IMR-90 (cell line): Measurements from ENCODE around the gene C5AR1. TPM values are rescaled to one million over a fixed set of nuclear protein-coding genes. Genes with fewer than 3 reads are reported as not detected.

Source experiments
- ATAC-seq: fragments of 200-7000 bp; cut with Tn5 transposase; 2 replicates; pipeline ENCODE4 v1.9.1; 2020; ENCODE audit warnings: low read depth, mild to moderate bottlenecking, moderate library complexity
- BruUV-seq: library from RNA; stranded (reverse); fragments of 400-500 nt; replicated peaks from 2 replicates; lab custom pipeline; 2021; lab: Mats Ljungman, UMichigan
- CTCF ChIA-PET: fragments of 300-600 bp; formaldehyde crosslinking; extraction: SDS; loops from one replicate; lab custom pipeline; 2021; ENCODE audit warnings: antibody characterized with exemption; lab: Yijun Ruan, JAX
- POLR2A ChIA-PET: fragments of 300-600 bp; sonication (Branson Sonifier 250); formaldehyde crosslinking; loops from one replicate; lab custom pipeline; 2022; ENCODE audit warnings: antibody characterized with exemption; ENCODE audit not compliant: unreplicated experiment; lab: Charles Lee
- DNase-seq: peaks from one replicate; pipeline ENCODE4 v3.0.0; 2013
- H2AFZ ChIP-seq: replicated peaks from 2 replicates; pipeline ENCODE3; 2013; ENCODE audit warnings: low read length, mild to moderate bottlenecking; ENCODE audit not compliant: poor library complexity
- H2AK5ac ChIP-seq: 2 replicates; pipeline ENCODE4 v1.6.1; 2013; ENCODE audit warnings: low read depth, low read length, inconsistent platforms
- H2AK9ac ChIP-seq: replicated peaks from 2 replicates; pipeline ENCODE3; 2013; ENCODE audit warnings: mild to moderate bottlenecking, low read depth, low read length, moderate library complexity; ENCODE audit not compliant: poor library complexity
- H2BK120ac ChIP-seq: 2 replicates; pipeline ENCODE4 v1.6.1; 2013; ENCODE audit warnings: low read depth, low read length, inconsistent platforms
- H2BK15ac ChIP-seq: 3 replicates; pipeline ENCODE4 v1.6.1; 2013; ENCODE audit warnings: low read depth, low read length, inconsistent platforms
- H2BK20ac ChIP-seq: 2 replicates; pipeline ENCODE4 v1.6.1; 2013; ENCODE audit warnings: low read depth, mild to moderate bottlenecking, inconsistent platforms, low read length, moderate library complexity
- H2BK5ac ChIP-seq: 2 replicates; pipeline ENCODE4 v1.6.1; 2013; ENCODE audit warnings: mild to moderate bottlenecking, low read depth, low read length, inconsistent platforms; ENCODE audit not compliant: poor library complexity, severe bottlenecking
- H3K14ac ChIP-seq: replicated peaks from 2 replicates; pipeline ENCODE4 v1.6.1; 2013; ENCODE audit warnings: low read depth, low read length, inconsistent platforms
- H3K18ac ChIP-seq: 2 replicates; pipeline ENCODE4 v1.6.1; 2013; ENCODE audit warnings: low read depth, low read length, control low read depth
- H3K23ac ChIP-seq: 2 replicates; pipeline ENCODE4 v1.6.1; 2013; ENCODE audit warnings: low read depth, low read length, inconsistent platforms
- H3K27ac ChIP-seq: 2 replicates; pipeline ENCODE4 v1.5.1; 2013; ENCODE audit warnings: mild to moderate bottlenecking, control low read depth, low read length; ENCODE audit not compliant: insufficient read depth
- H3K27me3 ChIP-seq: 2 replicates; pipeline ENCODE4 v1.6.1; 2013; ENCODE audit warnings: low read length; ENCODE audit not compliant: control insufficient read depth, insufficient read depth
- H3K36me3 ChIP-seq: 2 replicates; pipeline ENCODE4 v1.6.1; 2013; ENCODE audit warnings: low read length, mixed read lengths; ENCODE audit not compliant: control insufficient read depth, insufficient read depth
- H3K4ac ChIP-seq: 2 replicates; pipeline ENCODE4 v1.6.1; 2013; ENCODE audit warnings: low read depth, low read length, inconsistent platforms
- H3K4me1 ChIP-seq: 2 replicates; pipeline ENCODE4 v1.6.1; 2013; ENCODE audit warnings: low read length, mixed read lengths; ENCODE audit not compliant: control insufficient read depth, insufficient read depth
- H3K4me2 ChIP-seq: 2 replicates; pipeline ENCODE4 v1.6.1; 2013; ENCODE audit warnings: low read depth, mild to moderate bottlenecking, control low read depth, low read length, moderate library complexity
- H3K4me3 ChIP-seq: 2 replicates; pipeline ENCODE4 v1.5.1; 2013; ENCODE audit warnings: low read depth, mild to moderate bottlenecking, control low read depth, low read length, moderate library complexity; ENCODE audit not compliant: insufficient read depth
- H3K56ac ChIP-seq: 2 replicates; pipeline ENCODE4 v1.6.1; 2013; ENCODE audit warnings: low read length, inconsistent platforms; ENCODE audit not compliant: insufficient read depth; ENCODE audit errors: extremely low read depth
- H3K79me1 ChIP-seq, 2 experiments: 2 replicates each; pipeline ENCODE4 v1.6.1; 2013; ENCODE audit warnings: low read length in 2 of 2, inconsistent platforms in 1 of 2, low read depth in 1 of 2
- H3K9ac ChIP-seq: 2 replicates; pipeline ENCODE4 v1.6.1; 2013; ENCODE audit warnings: low read depth, low read length, control low read depth
- H3K9me1 ChIP-seq: 2 replicates; pipeline ENCODE4 v1.6.1; 2013; ENCODE audit warnings: low read length, inconsistent platforms; ENCODE audit not compliant: insufficient read depth
- H3K9me3 ChIP-seq: 2 replicates; pipeline ENCODE4 v1.6.1; 2013; ENCODE audit warnings: low read length; ENCODE audit not compliant: control insufficient read depth, insufficient read depth
- H4K20me1 ChIP-seq: 2 replicates; pipeline ENCODE4 v1.6.1; 2013; ENCODE audit warnings: low read length, inconsistent platforms; ENCODE audit not compliant: insufficient read depth
- H4K5ac ChIP-seq: 2 replicates; pipeline ENCODE4 v1.6.1; 2013; ENCODE audit warnings: mild to moderate bottlenecking, low read depth, low read length, control low read depth
- H4K8ac ChIP-seq, 2 experiments: 2 replicates each; pipeline ENCODE4 v1.6.1; 2013; ENCODE audit warnings: low read depth in 2 of 2, low read length in 2 of 2, control low read depth in 1 of 2, inconsistent platforms in 1 of 2
- H4K91ac ChIP-seq: 2 replicates; pipeline ENCODE4 v1.6.1; 2013; ENCODE audit warnings: low read depth, low read length, inconsistent platforms; ENCODE audit not compliant: insufficient read depth
- CEBPB ChIP-seq: IDR thresholded peaks from 2 replicates; pipeline ENCODE4 v1.6.1; 2012; ENCODE audit warnings: low read depth, low read length, improper control_type of control experiment
- FOS ChIP-seq: fragments of 150-350 bp; IDR thresholded peaks from 2 replicates; pipeline ENCODE4 v1.6.1; 2016; ENCODE audit warnings: low read depth, low read length
- MAFK ChIP-seq: IDR thresholded peaks from 2 replicates; pipeline ENCODE4 v1.6.1; 2012; ENCODE audit warnings: low read depth, low read length, improper control_type of control experiment
- MAZ ChIP-seq: IDR thresholded peaks from 2 replicates; pipeline ENCODE4 v1.6.1; 2012; ENCODE audit warnings: low read depth, mild to moderate bottlenecking, low read length, improper control_type of control experiment, moderate library complexity, borderline replicate concordance
- NFE2L2 ChIP-seq: fragments of 150-350 bp; IDR thresholded peaks from 2 replicates; pipeline ENCODE4 v1.6.1; 2016; ENCODE audit warnings: low read depth, mild to moderate bottlenecking, low read length
- POLR2A ChIP-seq: IDR thresholded peaks from 2 replicates; pipeline ENCODE4 v1.6.1; 2012; ENCODE audit warnings: mild to moderate bottlenecking, low read depth, low read length
- RAD21 ChIP-seq: IDR thresholded peaks from 2 replicates; pipeline ENCODE4 v1.6.1; 2012; ENCODE audit warnings: low read length, improper control_type of control experiment
- RCOR1 ChIP-seq: IDR thresholded peaks from 2 replicates; pipeline ENCODE4 v1.6.1; 2012; ENCODE audit warnings: mild to moderate bottlenecking, low read length, improper control_type of control experiment; ENCODE audit not compliant: insufficient replicate concordance
- USF2 ChIP-seq: fragments of 150-350 bp; IDR thresholded peaks from 2 replicates; pipeline ENCODE4 v1.6.1; 2017; ENCODE audit warnings: mild to moderate bottlenecking, antibody characterized with exemption, low read length, low read depth
- WGBS, 2 experiments: methylation state at CpG; one replicate each; pipeline versions ENCODE4 v1.1.5 to v1.1.7; 2013; ENCODE audit warnings: missing lambda C conversion rate in 2 of 2; ENCODE audit not compliant: insufficient read length in 1 of 2; ENCODE audit errors: extremely low coverage in 2 of 2; 5-methylcytosine and 5-hydroxymethylcytosine counted together
- dilution Hi-C: fragments of 300-500 bp; cut with HindIII; formaldehyde crosslinking; loops from one replicate; pipeline ENCODE4 v1.14.3; 2018; ENCODE audit warnings: low sequenced_read_pairs; ENCODE audit not compliant: unreplicated experiment
- in situ Hi-C: fragments of 300-500 bp; cut with MboI; formaldehyde crosslinking; loops from 3 replicates; pipeline ENCODE4 v1.14.3; 2019; ENCODE audit warnings: low sequenced_read_pairs, inconsistent platforms, mixed read lengths
- intact Hi-C: fragments of 100-400 bp; cut with micrococcal nuclease; formaldehyde crosslinking; loops from 2 replicates; pipeline ENCODE4 v1.10.0; 2022
- polyA plus RNA-seq, 3 experiments: library from polyadenylated mRNA; depleted of rRNA; stranded (reverse); fragments of >200 nt; gene quantifications; 2 replicates each; pipeline ENCODE4 v1.2.3, GENCODE V29; 2012; ENCODE audit warnings: low replicate concordance in 1 of 3
- total RNA-seq: library from RNA; depleted of rRNA; stranded (reverse); fragments of >200 nt; gene quantifications from 2 replicates; pipeline ENCODE4 v1.2.3, GENCODE V29; 2012

C5AR1 gene
- total and polyA plus RNA-seq, 2 of the 4 experiments (the other 2 are of a cell fraction) = under 0.01 to 1.0 TPM

- no peak overlapping the region for H3K56ac ChIP-seq
- H2AFZ ChIP-seq = no peak overlapping the region
- no peak overlapping the region for H2AK5ac ChIP-seq
- H3K4me2 ChIP-seq = no peak overlapping the region
- H3K9me3 ChIP-seq = no peaks in the 10 kb centered on the region
- in situ Hi-C loops = no loop called here
- H3K36me3 ChIP-seq = no peaks in the 10 kb centered on the region
- no peak overlapping the region for H2BK120ac ChIP-seq
- H3K79me1 ChIP-seq = no peaks in the 10 kb centered on the region
- dilution Hi-C loops = no loop called here
- no peak for DNase-seq
- H2BK5ac ChIP-seq = no peak overlapping the region
- H4K5ac ChIP-seq = no peak overlapping the region
- no peak overlapping the region for H3K14ac ChIP-seq
- H3K4me3 ChIP-seq = no peak overlapping the region
- ChIA-PET CTCF (no interaction called here), POLR2A (no interaction called here)
- H3K4me1 ChIP-seq = no peaks in the 10 kb centered on the region
- 0 out of 2 replicates have a peak, but pooled peaks cover 2% of the 10 kb centered on the region for H3K9me1 ChIP-seq
- no peak overlapping the region for H4K8ac ChIP-seq
- ATAC-seq = no peak
- H2AK9ac ChIP-seq = no peak overlapping the region
- peaks cover 5% of the 10 kb centered on the region; the same call in 1 of the 2 replicates for H3K27me3 ChIP-seq
- no peaks in the 10 kb centered on the region for H4K20me1 ChIP-seq
- no peak overlapping the region for H2BK20ac ChIP-seq
- WGBS, 2 experiments = 72% methylated on average over 4 of the region's 10 CpGs; no CpG with 5 or more reads in 1 of the 2 experiments
- intact Hi-C loops = no loop called here
- no peak overlapping the region for H3K9ac ChIP-seq
- H3K4ac ChIP-seq = no peak overlapping the region
- no peak for TF ChIP-seq FOS
- TF ChIP-seq MAFK = no peak
- TF ChIP-seq USF2 = no peak
- no peak for TF ChIP-seq RCOR1
- no peak for TF ChIP-seq CEBPB
- TF ChIP-seq NFE2L2 = no peak
- TF ChIP-seq RAD21 = no peak
- no peak for TF ChIP-seq MAZ
- no peak for TF ChIP-seq POLR2A
- no peak overlapping the region for H3K27ac ChIP-seq
- H4K91ac ChIP-seq = no peak overlapping the region
- H3K18ac ChIP-seq = no peak overlapping the region
- H3K23ac ChIP-seq = no peak overlapping the region
- no TSS peak for BruUV-seq
- no peak overlapping the region for H2BK15ac ChIP-seq
Measured at GRCh38 chr19:47339196-47339880, 29.7 kb downstream of the C5AR1 start.
